ENCODE data around the gene TMC4. TPM values are rescaled to one million over a fixed set of nuclear protein-coding genes. Genes with fewer than 3 reads are reported as not detected.

The TMC4 gene
- polyA plus RNA-seq, 1 donor from 2014 or later, result 0.15 TPM

DNA sequence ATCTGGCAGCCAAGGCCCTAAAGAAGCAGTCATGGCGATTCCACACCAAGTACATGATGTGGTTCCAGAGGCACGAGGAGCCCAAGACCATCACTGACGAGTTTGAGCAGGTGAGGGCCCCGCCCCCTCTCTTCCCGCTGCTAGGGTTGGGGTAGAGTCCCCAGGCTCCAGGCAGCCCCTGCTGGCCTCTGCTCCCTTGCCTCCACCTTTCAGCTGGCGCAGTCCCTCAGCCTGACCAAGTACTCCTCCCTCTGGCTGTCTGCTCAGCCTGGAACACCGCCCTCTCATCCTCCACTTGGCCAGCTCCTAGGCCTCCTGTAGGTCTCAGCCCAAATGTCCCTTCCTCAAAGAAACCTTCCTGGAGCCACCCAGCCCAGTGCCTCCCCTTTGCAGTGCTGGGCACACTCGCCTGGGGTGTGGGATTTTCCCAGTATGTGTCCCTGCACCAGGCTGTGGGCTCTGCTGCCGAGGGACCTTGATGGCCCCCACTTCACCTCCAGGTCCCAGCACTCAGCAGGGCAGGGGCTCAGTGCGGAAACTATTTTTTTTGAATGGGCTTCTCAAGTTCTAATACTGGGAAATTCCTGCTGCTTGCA lies 19.1 kb downstream of the TMC4 start:
- no peak overlapping the region for H3K9ac ChIP-seq (ENCODE audit: low read length)

DNA sequence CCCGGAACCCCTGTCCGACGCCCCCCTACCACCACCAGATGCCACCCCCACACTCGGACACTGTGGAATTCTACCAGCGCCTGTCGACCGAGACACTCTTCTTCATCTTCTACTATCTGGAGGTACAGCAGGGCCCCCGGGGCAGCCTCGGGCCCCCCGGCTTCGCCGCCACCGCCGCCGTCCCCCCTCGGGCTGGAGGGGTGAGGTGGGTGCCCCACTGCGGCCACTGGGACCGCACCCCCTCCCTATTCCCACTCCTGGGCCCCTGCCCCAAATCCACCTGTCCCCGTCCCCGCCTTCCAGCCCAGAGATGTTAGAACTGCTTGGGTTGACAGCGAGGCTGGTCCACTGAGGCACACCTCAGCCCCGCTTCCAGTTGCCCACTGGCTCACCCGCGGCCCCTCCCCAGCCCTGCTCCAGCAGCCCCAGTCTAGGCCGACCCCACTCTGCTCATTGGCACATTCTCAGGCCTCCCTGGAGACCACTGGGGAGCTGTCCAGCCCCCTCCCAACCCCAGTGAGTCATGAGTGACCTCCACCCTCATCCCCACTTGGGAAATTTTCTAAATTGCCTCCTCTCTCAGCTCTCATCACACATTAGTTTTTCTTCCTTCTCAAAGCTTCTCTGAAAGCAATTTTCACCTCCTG lies 20.0 kb downstream of the TMC4 start:
- H3K9me2 ChIP-seq (ENCODE audit: insufficient read depth, low read length), result no peaks in the 10 kb centered on the region
- H3K9me3 ChIP-seq (ENCODE audit: low read length), result no peaks in the 10 kb centered on the region
- TF ChIP-seq POLR2AphosphoS5 (IDR thresholded peaks at IDR 0.05) (no peak), SMC3 (conservative IDR thresholded peaks at IDR 0.05; ENCODE audit: poor library complexity) (no peak), TAF1 (IDR thresholded peaks at IDR 0.05; ENCODE audit: low read depth) (no peak), EZH2 (IDR thresholded peaks at IDR 0.05; ENCODE audit: borderline replicate concordance, insufficient read depth, low read length, poor library complexity, severe bottlenecking) (no peak), MXI1 (conservative IDR thresholded peaks at IDR 0.05; ENCODE audit: poor library complexity, severe bottlenecking) (no peak), RAD21 (conservative IDR thresholded peaks at IDR 0.05) (no peak), EP300 (conservative IDR thresholded peaks at IDR 0.05; ENCODE audit: poor library complexity, severe bottlenecking) (no peak)
- TF ChIP-seq, protein P1, sequence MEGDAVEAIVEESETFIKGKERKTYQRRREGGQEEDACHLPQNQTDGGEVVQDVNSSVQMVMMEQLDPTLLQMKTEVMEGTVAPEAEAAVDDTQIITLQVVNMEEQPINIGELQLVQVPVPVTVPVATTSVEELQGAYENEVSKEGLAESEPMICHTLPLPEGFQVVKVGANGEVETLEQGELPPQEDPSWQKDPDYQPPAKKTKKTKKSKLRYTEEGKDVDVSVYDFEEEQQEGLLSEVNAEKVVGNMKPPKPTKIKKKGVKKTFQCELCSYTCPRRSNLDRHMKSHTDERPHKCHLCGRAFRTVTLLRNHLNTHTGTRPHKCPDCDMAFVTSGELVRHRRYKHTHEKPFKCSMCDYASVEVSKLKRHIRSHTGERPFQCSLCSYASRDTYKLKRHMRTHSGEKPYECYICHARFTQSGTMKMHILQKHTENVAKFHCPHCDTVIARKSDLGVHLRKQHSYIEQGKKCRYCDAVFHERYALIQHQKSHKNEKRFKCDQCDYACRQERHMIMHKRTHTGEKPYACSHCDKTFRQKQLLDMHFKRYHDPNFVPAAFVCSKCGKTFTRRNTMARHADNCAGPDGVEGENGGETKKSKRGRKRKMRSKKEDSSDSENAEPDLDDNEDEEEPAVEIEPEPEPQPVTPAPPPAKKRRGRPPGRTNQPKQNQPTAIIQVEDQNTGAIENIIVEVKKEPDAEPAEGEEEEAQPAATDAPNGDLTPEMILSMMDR (IDR thresholded peaks at IDR 0.05; ENCODE audit: poor library complexity, severe bottlenecking), result no peak
- TF ChIP-seq, protein P2, sequence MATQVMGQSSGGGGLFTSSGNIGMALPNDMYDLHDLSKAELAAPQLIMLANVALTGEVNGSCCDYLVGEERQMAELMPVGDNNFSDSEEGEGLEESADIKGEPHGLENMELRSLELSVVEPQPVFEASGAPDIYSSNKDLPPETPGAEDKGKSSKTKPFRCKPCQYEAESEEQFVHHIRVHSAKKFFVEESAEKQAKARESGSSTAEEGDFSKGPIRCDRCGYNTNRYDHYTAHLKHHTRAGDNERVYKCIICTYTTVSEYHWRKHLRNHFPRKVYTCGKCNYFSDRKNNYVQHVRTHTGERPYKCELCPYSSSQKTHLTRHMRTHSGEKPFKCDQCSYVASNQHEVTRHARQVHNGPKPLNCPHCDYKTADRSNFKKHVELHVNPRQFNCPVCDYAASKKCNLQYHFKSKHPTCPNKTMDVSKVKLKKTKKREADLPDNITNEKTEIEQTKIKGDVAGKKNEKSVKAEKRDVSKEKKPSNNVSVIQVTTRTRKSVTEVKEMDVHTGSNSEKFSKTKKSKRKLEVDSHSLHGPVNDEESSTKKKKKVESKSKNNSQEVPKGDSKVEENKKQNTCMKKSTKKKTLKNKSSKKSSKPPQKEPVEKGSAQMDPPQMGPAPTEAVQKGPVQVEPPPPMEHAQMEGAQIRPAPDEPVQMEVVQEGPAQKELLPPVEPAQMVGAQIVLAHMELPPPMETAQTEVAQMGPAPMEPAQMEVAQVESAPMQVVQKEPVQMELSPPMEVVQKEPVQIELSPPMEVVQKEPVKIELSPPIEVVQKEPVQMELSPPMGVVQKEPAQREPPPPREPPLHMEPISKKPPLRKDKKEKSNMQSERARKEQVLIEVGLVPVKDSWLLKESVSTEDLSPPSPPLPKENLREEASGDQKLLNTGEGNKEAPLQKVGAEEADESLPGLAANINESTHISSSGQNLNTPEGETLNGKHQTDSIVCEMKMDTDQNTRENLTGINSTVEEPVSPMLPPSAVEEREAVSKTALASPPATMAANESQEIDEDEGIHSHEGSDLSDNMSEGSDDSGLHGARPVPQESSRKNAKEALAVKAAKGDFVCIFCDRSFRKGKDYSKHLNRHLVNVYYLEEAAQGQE (IDR thresholded peaks at IDR 0.05; ENCODE audit: borderline replicate concordance), result no peak
- no peaks in the 10 kb centered on the region for H3K27me3 ChIP-seq (ENCODE audit: insufficient read depth, low read depth, low read length)
- H3K4me3 ChIP-seq (ENCODE audit: low read length), result no peak overlapping the region
- no peak overlapping the region for H3K4me2 ChIP-seq (ENCODE audit: low read length)
- H3F3A ChIP-seq (ENCODE audit: insufficient read depth, low read length, poor library complexity, severe bottlenecking), result no peaks in the 10 kb centered on the region
- no peak overlapping the region for H3K9ac ChIP-seq (ENCODE audit: low read length)
- no peaks in the 10 kb centered on the region for H3K79me2 ChIP-seq (replicated peaks; ENCODE audit: insufficient read depth, low read length)
- H4K20me1 ChIP-seq (ENCODE audit: insufficient read depth), result no peaks in the 10 kb centered on the region
- no peaks in the 10 kb centered on the region for H3K36me3 ChIP-seq (ENCODE audit: insufficient read depth, low read length)
- H3K27ac ChIP-seq (ENCODE audit: low read length), result no peak overlapping the region
- no peak overlapping the region for H2AFZ ChIP-seq (ENCODE audit: low read depth, low read length)

More for the DNA sequence above, 19.1 kb downstream of the TMC4 start:
- Histone ChIP-seq H3K4me3 (ENCODE audit: low read length) (no peak overlapping the region), H3K27me3 (ENCODE audit: insufficient read depth, low read depth, low read length) (no peaks in the 10 kb centered on the region), H3K9me2 (ENCODE audit: insufficient read depth, low read length) (no peaks in the 10 kb centered on the region), H4K20me1 (ENCODE audit: insufficient read depth) (no peaks in the 10 kb centered on the region), H3K36me3 (ENCODE audit: insufficient read depth, low read length) (no peaks in the 10 kb centered on the region), H3K27ac (ENCODE audit: low read length) (no peak overlapping the region), H3K9me3 (ENCODE audit: low read length) (no peaks in the 10 kb centered on the region), H2AFZ (ENCODE audit: low read depth, low read length) (no peak overlapping the region), H3K4me2 (ENCODE audit: low read length) (no peak overlapping the region), H3K79me2 (replicated peaks; ENCODE audit: insufficient read depth, low read length) (peaks cover 6% of the 10 kb centered on the region), H3F3A (ENCODE audit: insufficient read depth, low read length, poor library complexity, severe bottlenecking) (no peaks in the 10 kb centered on the region)
- TF ChIP-seq EZH2 (IDR thresholded peaks at IDR 0.05; ENCODE audit: borderline replicate concordance, insufficient read depth, low read length, poor library complexity, severe bottlenecking) (no peak), EP300 (conservative IDR thresholded peaks at IDR 0.05; ENCODE audit: poor library complexity, severe bottlenecking) (no peak), RAD21 (conservative IDR thresholded peaks at IDR 0.05) (no peak), MXI1 (conservative IDR thresholded peaks at IDR 0.05; ENCODE audit: poor library complexity, severe bottlenecking) (no peak), SMC3 (conservative IDR thresholded peaks at IDR 0.05; ENCODE audit: poor library complexity) (no peak), TAF1 (IDR thresholded peaks at IDR 0.05; ENCODE audit: low read depth) (no peak), POLR2AphosphoS5 (IDR thresholded peaks at IDR 0.05) (no peak)
- TF ChIP-seq, protein P1 (IDR thresholded peaks at IDR 0.05; ENCODE audit: poor library complexity, severe bottlenecking), result no peak
- TF ChIP-seq, protein P2 (IDR thresholded peaks at IDR 0.05; ENCODE audit: borderline replicate concordance), result no peak

Measured in neural cell (in vitro differentiated cells).